ENCODE results near the gene GART.
A peak's percentile ranks its signal among the peaks of the same experiment; 100 is the strongest.

The GART gene

DNA sequence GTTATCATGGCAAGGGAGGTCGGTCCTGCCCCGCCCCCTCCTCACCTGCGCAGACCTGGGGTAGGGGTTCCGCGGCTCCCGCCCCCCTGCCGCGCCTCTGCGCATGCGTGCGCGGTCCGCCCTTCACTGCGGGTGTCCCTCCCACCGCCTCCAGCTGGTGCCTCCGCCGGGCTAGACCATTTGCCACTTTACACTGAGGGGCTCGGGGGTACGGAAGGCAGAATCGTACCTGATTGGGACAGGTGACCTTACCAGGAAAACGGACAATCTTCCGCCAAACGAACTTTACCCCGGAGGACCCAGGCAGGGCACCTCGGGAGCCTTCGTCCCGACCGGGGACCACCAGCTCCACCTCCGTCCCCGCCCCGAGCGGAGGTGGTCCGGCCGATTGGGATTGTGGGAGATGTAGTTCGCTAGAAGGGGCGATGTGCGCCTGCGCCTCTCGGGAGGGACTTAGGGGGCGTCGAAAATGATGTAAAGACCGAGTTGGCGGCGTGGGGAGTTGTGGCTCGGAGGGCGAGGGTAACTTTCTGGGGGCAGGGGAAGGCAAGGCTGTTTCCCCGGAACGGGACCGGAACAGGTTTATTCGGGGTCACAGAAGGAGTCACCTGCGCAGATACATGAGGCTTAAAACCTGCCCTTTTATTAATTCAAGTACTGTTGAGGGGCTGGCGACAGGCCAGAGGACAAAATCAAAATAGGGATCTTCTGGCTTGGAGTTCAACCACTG is 50.4 kb downstream of the GART start, which contains the start of gene DNAJC28:
Gene DNAJC28, minus strand, starts transcription at position 344 of the 730 bp plus-strand sequence. CDS start 2,323 bp downstream, outside the sequence.
- peak within 1 kb of the TSS; percentile 72 for H2AFZ ChIP-seq (ENCODE audit: low read depth, low read length)
- no peaks in the 10 kb centered on the region for H3K27me3 ChIP-seq (ENCODE audit: insufficient read depth, low read length)
- H3K4me1 ChIP-seq (ENCODE audit: insufficient read depth, low read length) = peaks cover 5% of the 10 kb centered on the region
- no peaks in the 10 kb centered on the region for H3K9me3 ChIP-seq (ENCODE audit: low read length)
- H3K4me3 ChIP-seq (ENCODE audit: low read length) = peak within 1 kb of the TSS; percentile 73
- no peaks in the 10 kb centered on the region for H3K36me3 ChIP-seq (ENCODE audit: insufficient read depth, low read length)

DNA sequence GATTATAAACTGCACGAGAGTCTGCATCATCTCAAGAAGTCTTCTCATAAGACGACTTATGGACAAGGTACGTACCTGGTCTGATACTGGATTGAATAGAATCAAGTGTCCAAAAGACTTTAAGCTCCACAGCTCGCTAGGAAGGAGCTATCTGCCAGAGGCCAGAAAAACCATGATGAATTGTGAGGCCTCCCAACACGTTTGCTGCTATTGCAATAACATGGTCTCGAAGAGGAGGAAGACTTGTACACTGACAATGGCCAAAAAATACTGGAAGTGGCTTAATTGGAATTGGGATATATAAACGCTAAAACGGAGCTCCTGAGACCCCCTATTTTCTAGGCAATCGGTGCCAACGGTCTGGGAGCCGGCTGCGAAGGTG is 50.9 kb downstream of the GART start:
- Histone ChIP-seq H3K9me3 (ENCODE audit: low read length) (no peaks in the 10 kb centered on the region), H3K4me3 (ENCODE audit: low read length) (peak overlapping the region; percentile 73), H3K4me1 (ENCODE audit: insufficient read depth, low read length) (peaks cover 5% of the 10 kb centered on the region), H3K36me3 (ENCODE audit: insufficient read depth, low read length) (no peaks in the 10 kb centered on the region), H3K27me3 (ENCODE audit: insufficient read depth, low read length) (no peaks in the 10 kb centered on the region), H2AFZ (ENCODE audit: low read depth, low read length) (peak overlapping the region; percentile 72)

DNA sequence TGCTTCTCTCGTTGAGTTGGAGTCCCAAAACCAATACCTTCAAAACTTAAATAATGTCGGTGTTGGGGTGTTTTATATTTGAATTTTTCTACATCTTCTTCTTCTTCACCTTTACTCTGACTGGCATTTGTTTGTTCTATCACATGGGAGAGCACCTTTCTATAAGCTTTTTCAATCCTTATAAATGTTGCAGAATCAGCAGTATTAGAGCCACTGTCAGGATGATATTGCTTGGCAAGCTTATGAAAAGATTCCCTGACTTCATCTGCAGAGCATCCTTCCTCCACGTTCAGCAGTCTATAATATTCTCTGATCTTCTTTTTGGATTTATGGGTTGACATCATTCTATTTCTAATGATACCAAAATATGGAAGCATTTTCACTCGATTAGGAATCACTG is 53.0 kb downstream of the GART start:
- no peaks in the 10 kb centered on the region for H3K27me3 ChIP-seq (ENCODE audit: insufficient read depth, low read length)
- no peak overlapping the region for H3K4me3 ChIP-seq (ENCODE audit: low read length)
- H2AFZ ChIP-seq (ENCODE audit: low read depth, low read length) = no peak overlapping the region
- peaks cover 5% of the 10 kb centered on the region for H3K4me1 ChIP-seq (ENCODE audit: insufficient read depth, low read length)
- no peaks in the 10 kb centered on the region for H3K36me3 ChIP-seq (ENCODE audit: insufficient read depth, low read length)
- no peaks in the 10 kb centered on the region for H3K9me3 ChIP-seq (ENCODE audit: low read length)

DNA sequence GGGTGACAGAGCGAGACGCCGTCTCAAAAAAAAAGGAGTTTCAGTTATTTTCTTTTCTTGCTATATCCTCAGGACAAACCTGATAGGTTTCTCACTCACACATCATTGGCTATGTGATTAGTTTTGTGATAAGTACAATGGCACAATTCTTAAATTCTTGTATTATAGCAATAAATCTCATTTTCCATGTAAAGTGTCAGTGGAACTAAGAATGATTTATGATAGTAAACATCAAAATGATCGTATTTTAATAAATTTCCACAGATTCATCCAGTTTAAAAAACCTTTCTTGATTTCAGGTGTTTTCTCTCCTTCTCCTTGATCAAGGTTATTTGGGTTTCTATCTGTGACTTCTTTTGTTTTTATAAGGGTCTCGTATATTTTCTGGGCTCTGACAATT is 53.9 kb downstream of the GART start:
- Histone ChIP-seq H3K4me3 (ENCODE audit: low read length) (no peak overlapping the region), H3K9me3 (ENCODE audit: low read length) (no peaks in the 10 kb centered on the region), H3K4me1 (ENCODE audit: insufficient read depth, low read length) (peaks cover 5% of the 10 kb centered on the region), H3K27me3 (ENCODE audit: insufficient read depth, low read length) (no peaks in the 10 kb centered on the region), H3K36me3 (ENCODE audit: insufficient read depth, low read length) (no peaks in the 10 kb centered on the region), H2AFZ (ENCODE audit: low read depth, low read length) (no peak overlapping the region)

DNA sequence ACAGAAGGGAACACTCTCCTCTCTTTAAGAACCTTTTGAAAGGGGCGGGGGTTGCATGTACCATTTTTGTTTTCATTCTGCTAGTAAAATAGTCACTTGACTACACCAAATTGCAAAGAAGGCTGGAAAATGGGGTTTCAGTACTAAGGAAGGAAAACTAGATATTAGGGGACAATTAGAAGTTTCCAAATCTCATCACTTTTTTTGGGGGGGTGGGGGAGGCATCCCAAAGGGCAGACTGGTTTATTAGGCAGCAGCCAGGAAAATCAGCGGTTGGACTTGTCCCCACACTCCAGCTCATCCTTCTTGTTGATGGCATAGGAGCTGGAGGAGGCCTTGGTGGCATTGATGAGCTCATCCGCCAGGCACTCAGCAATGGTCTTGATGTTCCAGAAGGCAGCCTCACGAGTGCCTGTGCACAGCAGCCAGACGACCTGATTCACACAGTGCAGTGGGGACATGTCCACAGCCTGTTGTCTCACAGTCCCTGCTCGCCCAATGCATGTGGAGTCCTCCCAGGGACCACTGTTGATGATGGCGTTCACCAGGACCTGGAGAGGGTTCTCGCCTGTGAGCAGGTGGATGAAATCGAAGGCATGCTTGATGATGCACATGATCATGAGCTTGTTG is 60.5 kb downstream of the GART start:
- Histone ChIP-seq H3K36me3 (ENCODE audit: insufficient read depth, low read length) (no peaks in the 10 kb centered on the region), H3K27me3 (ENCODE audit: insufficient read depth, low read length) (no peaks in the 10 kb centered on the region), H2AFZ (ENCODE audit: low read depth, low read length) (no peak overlapping the region), H3K4me1 (ENCODE audit: insufficient read depth, low read length) (peaks cover 8% of the 10 kb centered on the region), H3K4me3 (ENCODE audit: low read length) (no peak overlapping the region), H3K9me3 (ENCODE audit: low read length) (no peaks in the 10 kb centered on the region)

DNA sequence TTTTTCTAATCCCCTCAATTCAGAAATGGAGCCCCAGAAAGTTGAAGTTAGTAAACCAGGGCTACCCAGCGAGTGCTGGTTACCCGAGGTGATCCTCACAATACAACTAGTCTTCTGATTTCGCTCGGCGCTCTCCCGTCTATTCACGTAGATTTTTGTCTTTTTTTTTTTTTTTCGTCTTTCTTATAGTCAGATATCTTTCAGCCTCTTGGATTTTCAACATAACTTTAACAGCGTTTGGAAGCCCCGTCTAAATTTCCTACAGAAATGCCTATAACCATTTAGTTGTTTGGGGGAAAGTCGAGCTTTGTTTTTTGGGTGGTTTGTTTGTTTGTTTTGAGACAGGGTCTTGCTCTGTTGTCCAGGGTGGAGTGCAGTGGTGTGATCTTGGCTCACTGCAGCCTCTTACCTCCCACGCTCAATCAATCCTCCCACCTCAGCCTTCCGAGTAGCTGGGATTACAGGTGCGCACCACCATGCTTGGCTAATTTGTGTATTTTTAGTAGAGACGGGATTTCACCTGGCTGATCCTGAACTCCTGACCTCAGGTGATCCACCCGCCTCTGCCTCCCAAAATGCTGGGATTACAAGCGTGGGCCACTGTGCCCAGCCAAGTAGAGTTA is 61.3 kb downstream of the GART start:
- peaks cover 8% of the 10 kb centered on the region for H3K4me1 ChIP-seq (ENCODE audit: insufficient read depth, low read length)
- H3K4me3 ChIP-seq (ENCODE audit: low read length) = peak overlapping the region; percentile 95
- peak overlapping the region; percentile 85 for H2AFZ ChIP-seq (ENCODE audit: low read depth, low read length)
- no peaks in the 10 kb centered on the region for H3K27me3 ChIP-seq (ENCODE audit: insufficient read depth, low read length)
- no peaks in the 10 kb centered on the region for H3K9me3 ChIP-seq (ENCODE audit: low read length)
- no peaks in the 10 kb centered on the region for H3K36me3 ChIP-seq (ENCODE audit: insufficient read depth, low read length)

DNA sequence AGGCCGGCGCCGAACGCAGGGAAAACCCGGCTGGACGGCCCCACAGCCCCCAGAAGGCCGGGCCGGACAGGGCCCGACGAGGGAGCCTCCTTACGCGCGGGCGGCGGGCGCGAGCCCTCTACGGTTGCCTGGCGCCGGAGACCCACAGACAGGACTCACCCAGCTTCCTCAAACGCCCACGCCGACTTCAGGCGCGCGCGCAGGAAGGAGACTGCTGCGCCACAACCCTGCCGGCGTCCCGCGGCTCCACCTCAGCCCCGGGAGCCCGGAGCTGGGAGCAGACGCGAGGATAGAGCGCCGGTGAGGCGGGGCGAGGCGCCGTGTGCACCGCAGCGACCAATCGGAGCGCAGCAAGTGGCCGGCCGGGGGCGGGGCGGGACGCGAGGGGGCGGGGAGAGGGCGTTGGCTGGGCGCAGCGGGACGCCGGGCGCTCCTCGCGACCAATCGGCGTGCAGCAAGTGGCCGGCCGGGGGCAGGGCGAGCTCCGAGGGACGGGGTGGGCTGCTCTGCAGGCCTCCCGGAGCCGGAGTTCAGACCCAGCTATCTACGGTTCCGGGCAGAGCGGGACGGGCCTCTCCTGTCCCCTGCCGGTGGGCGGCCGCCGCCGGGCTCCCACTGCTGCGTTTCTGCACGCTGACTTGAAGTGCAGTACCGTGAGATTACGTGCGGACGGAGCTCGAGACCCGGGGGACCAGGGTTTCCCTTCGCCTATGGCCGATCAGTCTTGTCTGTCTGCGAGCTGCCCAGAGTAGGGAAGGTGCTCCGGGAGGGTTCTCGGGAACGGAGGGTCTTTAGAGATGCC is 62.0 kb downstream of the GART start, which contains the start of gene TMEM50B:
Gene TMEM50B, minus strand, starts transcription at position 296 of the 802 bp plus-strand sequence. CDS start 11,089 bp downstream, outside the sequence.
- peak within 1 kb of the TSS; percentile 95 for H3K4me3 ChIP-seq (ENCODE audit: low read length)
- H3K27me3 ChIP-seq (ENCODE audit: insufficient read depth, low read length) = no peaks in the 10 kb centered on the region
- peaks cover 8% of the 10 kb centered on the region for H3K4me1 ChIP-seq (ENCODE audit: insufficient read depth, low read length)
- H3K36me3 ChIP-seq (ENCODE audit: insufficient read depth, low read length) = no peaks in the 10 kb centered on the region
- no peaks in the 10 kb centered on the region for H3K9me3 ChIP-seq (ENCODE audit: low read length)
- peak within 1 kb of the TSS; percentile 99 for H2AFZ ChIP-seq (ENCODE audit: low read depth, low read length)

DNA sequence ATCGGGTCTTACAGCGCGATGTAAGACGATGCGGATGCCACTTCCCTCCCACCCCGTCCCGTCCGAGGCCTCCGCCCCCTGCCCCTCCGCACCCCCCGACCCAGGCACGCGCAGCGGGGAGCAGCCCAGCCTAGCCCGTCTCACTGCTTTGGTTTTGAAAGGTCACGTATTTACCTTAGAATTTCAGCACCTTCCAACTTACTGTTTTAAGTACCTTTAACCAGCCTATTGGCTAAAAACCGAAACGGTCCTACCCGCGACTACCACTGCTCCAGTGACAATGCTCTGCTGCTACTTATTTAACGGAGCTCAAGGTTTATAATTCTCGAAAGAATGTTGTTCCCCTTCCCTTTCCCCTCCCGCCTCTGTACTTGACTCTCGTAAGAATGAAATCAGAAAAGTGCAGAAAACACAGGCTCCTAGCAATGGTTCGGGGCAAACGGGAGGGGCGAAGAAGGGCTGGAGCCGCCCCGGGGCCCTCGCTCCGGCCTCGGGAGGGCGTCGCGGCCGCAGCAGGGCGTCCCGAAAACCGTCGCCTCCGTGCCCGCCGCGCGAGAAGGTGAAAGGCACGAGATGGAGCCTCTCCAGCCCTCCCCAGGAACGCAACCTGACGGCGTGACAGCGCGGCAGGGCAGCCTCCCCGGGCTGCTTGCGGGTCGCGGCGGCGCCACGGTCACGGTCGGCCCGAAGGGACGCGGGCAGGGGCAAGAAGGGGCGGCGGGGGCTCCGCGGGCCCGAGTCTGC is 62.8 kb downstream of the GART start:
- H3K27me3 ChIP-seq (ENCODE audit: insufficient read depth, low read length) = no peaks in the 10 kb centered on the region
- H3K9me3 ChIP-seq (ENCODE audit: low read length) = no peaks in the 10 kb centered on the region
- no peaks in the 10 kb centered on the region for H3K36me3 ChIP-seq (ENCODE audit: insufficient read depth, low read length)
- peak overlapping the region; percentile 95 for H3K4me3 ChIP-seq (ENCODE audit: low read length)
- peaks cover 8% of the 10 kb centered on the region for H3K4me1 ChIP-seq (ENCODE audit: insufficient read depth, low read length)
- H2AFZ ChIP-seq (ENCODE audit: low read depth, low read length) = peak overlapping the region; percentile 99

DNA sequence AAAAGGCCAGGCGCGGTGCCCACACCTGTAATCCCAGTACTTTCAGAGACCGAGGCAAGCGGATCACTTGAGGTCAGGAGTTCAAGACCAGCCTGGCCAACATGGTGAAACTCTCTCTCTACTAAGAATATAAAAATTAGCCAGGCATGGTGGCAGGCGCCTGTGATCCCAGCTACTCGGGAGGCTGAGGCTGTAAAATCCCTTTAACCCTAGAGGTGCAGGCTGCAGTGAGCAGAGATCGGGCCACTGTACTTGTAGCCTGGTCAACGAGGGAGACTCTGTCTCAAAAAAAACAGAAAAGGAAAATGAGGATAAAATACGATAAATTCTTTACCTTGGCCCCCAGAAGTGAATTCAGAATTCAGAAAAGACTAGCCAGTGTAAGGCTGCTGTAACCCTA is 63.7 kb downstream of the GART start:
- H3K36me3 ChIP-seq (ENCODE audit: insufficient read depth, low read length) = no peaks in the 10 kb centered on the region
- peaks cover 8% of the 10 kb centered on the region for H3K4me1 ChIP-seq (ENCODE audit: insufficient read depth, low read length)
- H2AFZ ChIP-seq (ENCODE audit: low read depth, low read length) = no peak overlapping the region
- H3K4me3 ChIP-seq (ENCODE audit: low read length) = peak overlapping the region; percentile 95
- no peaks in the 10 kb centered on the region for H3K27me3 ChIP-seq (ENCODE audit: insufficient read depth, low read length)
- no peaks in the 10 kb centered on the region for H3K9me3 ChIP-seq (ENCODE audit: low read length)

DNA sequence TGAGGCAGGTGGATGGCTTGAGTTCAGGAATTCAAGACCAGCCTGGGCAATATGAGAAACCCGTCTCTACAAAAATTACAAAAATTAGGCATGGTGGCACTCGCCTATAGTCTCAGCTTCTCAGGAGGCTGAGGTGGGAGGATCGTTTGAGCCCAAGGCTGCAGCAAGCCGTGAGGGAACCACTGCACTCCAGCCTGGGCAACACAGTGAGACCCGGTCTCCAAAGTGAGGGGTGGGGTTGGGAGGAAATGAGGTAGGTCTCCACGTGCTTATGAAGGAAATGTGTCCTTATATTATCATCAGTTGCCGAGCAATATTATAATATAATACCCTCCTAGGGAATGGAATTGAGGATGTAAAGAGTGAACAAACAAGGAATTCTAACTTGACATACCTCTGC is 64.9 kb downstream of the GART start:
- Histone ChIP-seq H3K27me3 (ENCODE audit: insufficient read depth, low read length) (no peaks in the 10 kb centered on the region), H2AFZ (ENCODE audit: low read depth, low read length) (no peak overlapping the region), H3K9me3 (ENCODE audit: low read length) (no peaks in the 10 kb centered on the region), H3K4me3 (ENCODE audit: low read length) (no peak overlapping the region), H3K36me3 (ENCODE audit: insufficient read depth, low read length) (no peaks in the 10 kb centered on the region), H3K4me1 (ENCODE audit: insufficient read depth, low read length) (peaks cover 8% of the 10 kb centered on the region)

DNA sequence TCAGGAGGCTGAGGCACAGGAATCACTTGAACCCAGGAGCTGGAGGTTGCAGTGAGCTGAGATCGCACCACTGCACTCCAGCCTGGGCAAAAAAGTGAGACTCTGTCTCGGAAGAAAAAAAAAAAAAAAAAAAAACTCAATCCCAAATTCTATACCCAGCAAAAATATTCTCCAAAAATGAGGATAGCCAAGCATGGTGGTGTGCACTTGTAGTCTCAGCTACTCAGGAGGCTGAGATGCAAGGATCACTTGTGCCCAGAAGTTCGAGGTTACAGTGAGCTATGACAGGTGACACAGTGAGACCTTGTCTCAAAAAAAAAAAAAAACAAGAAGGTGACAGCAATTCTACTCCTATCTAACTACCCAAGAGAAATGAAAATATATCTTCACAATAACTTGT is 68.6 kb downstream of the GART start:
- Histone ChIP-seq H3K9me3 (ENCODE audit: low read length) (no peaks in the 10 kb centered on the region), H2AFZ (ENCODE audit: low read depth, low read length) (no peak overlapping the region), H3K36me3 (ENCODE audit: insufficient read depth, low read length) (no peaks in the 10 kb centered on the region), H3K4me1 (ENCODE audit: insufficient read depth, low read length) (peaks cover 2% of the 10 kb centered on the region), H3K27me3 (ENCODE audit: insufficient read depth, low read length) (no peaks in the 10 kb centered on the region), H3K4me3 (ENCODE audit: low read length) (no peak overlapping the region)

DNA sequence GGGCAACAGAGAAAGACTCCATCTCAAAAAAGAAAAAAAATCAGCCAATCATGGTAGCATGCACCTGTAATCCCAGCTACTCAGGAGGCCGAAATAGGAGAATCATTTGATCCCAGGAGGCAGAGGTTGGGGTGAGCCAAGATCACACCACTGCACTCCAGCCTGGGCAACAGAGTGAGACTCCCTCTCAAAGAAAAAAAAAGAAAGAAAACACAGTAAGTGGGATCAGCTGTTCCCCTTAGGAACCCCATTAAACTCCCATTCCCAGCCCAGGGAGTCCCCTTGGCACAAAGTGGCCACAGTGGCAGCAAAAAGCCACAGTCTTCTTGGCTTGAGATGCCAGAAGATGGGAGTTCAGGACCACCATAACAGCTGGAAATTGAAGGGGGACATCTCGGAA is 71.2 kb downstream of the GART start:
- H3K9me3 ChIP-seq (ENCODE audit: low read length) = no peaks in the 10 kb centered on the region
- no peak overlapping the region for H3K4me3 ChIP-seq (ENCODE audit: low read length)
- H3K27me3 ChIP-seq (ENCODE audit: insufficient read depth, low read length) = no peaks in the 10 kb centered on the region
- H2AFZ ChIP-seq (ENCODE audit: low read depth, low read length) = no peak overlapping the region
- no peaks in the 10 kb centered on the region for H3K4me1 ChIP-seq (ENCODE audit: insufficient read depth, low read length)
- H3K36me3 ChIP-seq (ENCODE audit: insufficient read depth, low read length) = no peaks in the 10 kb centered on the region

Measured in neuron (in vitro differentiated cells).